ENCODE measurements around the gene ALAD. TPM values are rescaled to one million over a fixed set of nuclear protein-coding genes. Genes with fewer than 3 reads are reported as not detected.
A peak's percentile ranks its signal among the peaks of the same experiment; 100 is the strongest.

The ALAD gene
- total and polyA plus RNA-seq, 2 of the 8 experiments (the other 6 are each of a cell fraction or from before 2014, with no cell fraction given), result 8.2 to 15.3 TPM

DNA sequence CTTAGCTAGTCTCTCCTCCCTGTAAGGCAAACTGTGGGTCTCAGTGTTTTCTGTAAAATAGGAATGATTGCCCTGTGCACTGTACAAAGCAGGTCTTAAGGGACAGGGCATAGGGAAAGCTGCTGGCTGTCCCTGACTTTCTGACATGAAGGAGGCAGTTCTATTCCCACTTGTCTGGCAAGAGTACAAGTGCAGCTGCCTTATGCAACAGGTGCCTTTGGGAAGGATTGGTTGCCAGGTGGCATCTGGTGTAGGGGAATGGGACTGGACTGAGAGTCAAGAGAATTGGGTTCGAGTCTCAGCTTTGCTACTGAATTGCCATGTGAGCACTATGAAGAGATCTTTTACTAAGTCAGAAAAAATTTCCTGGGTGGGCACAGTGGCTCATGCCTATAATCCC lies 41.7 kb downstream of the ALAD start:
- H3K36me3 ChIP-seq (ENCODE audit: control insufficient read depth in 2 of 4, insufficient read depth in 4 of 4, low read length in 3 of 4), result no peaks in the 10 kb centered on the region
- H4K8ac ChIP-seq (ENCODE audit: extremely low read depth, insufficient read depth, low read length), result no peak overlapping the region
- H3K23me2 ChIP-seq (ENCODE audit: low read depth, low read length), result no peaks in the 10 kb centered on the region
- H3K4ac ChIP-seq (replicated peaks; ENCODE audit: insufficient read length, low read depth, low read length), result no peak overlapping the region
- H2AFZ ChIP-seq (ENCODE audit: low read length), result no peak overlapping the region
- FAIRE-seq (no peak), DNase-seq (ENCODE audit: low read depth in 1 of 2, low spot score in 2 of 2) (no peak)
- no peaks in the 10 kb centered on the region; the same call in 1 of the 2 replicates for H3K79me1 ChIP-seq (ENCODE audit: low read depth, low read length)
- H3K4me3 ChIP-seq (ENCODE audit: extremely low read depth in 1 of 4, insufficient read depth in 2 of 4, low read depth in 3 of 4, low read length in 4 of 4), result no peak overlapping the region
- WGBS, 2 experiments (ENCODE audit: extremely low coverage in 1 of 2, insufficient coverage in 1 of 2, insufficient read length in 1 of 2, insufficient replicate concordance in 2 of 2, low coverage in 1 of 2, low lambda C conversion rate in 2 of 2, missing lambda C conversion rate in 1 of 2), result 87% methylated on average over 1 of the region's 1 CpG; no CpG with 5 or more reads in 1 of the 2 experiments
- POLR2A ChIA-PET (ENCODE audit: partially characterized antibody), result interaction anchor here (1.0 kb wide), 1 partner anchor 9 kb away, joined by 4 read pairs; no protein-coding TSS in a partner anchor
- H4K5ac ChIP-seq (ENCODE audit: insufficient read length, low read depth, low read length), result no peak overlapping the region
- H2BK5ac ChIP-seq (ENCODE audit: low read depth, low read length), result no peak overlapping the region
- no peak overlapping the region for H2BK120ac ChIP-seq (replicated peaks; ENCODE audit: low read depth, low read length)
- H3K4me2 ChIP-seq (ENCODE audit: insufficient read depth in 1 of 2, low read depth in 2 of 2, low read length in 2 of 2), result no peak overlapping the region
- no peak for TF ChIP-seq HDAC6 (IDR thresholded peaks at IDR 0.05; ENCODE audit: low read depth, low read length)
- TF ChIP-seq SIN3A (conservative IDR thresholded peaks at IDR 0.05 in 1 of 2, IDR thresholded peaks at IDR 0.05 in 1 of 2; ENCODE audit: low read depth in 1 of 2, low read length in 2 of 2), result no peak
- no peak for TF ChIP-seq HDAC2 (IDR thresholded peaks at IDR 0.05; ENCODE audit: borderline replicate concordance in 1 of 2, low read depth in 2 of 2, low read length in 2 of 2)
- no peak for TF ChIP-seq ASH2L (IDR thresholded peaks at IDR 0.05; ENCODE audit: low read length)
- no peak for TF ChIP-seq SP4 (IDR thresholded peaks at IDR 0.05; ENCODE audit: low read length)
- TF ChIP-seq BCL11A (IDR thresholded peaks at IDR 0.05; ENCODE audit: low read depth in 2 of 2, low read length in 2 of 2), result no peak
- no peak for TF ChIP-seq EP300 (IDR thresholded peaks at IDR 0.05; ENCODE audit: borderline replicate concordance in 1 of 2, low read depth in 2 of 2, low read length in 2 of 2)
- TF ChIP-seq CBX8 (IDR thresholded peaks at IDR 0.05; ENCODE audit: borderline replicate concordance, low read depth, low read length), result no peak
- no peak for TF ChIP-seq TBP (IDR thresholded peaks at IDR 0.05; ENCODE audit: low read depth, low read length)
- TF ChIP-seq TAF7 (optimal IDR thresholded peaks at IDR 0.05; ENCODE audit: borderline replicate concordance, low read depth, low read length), result no peak
- TF ChIP-seq SIX5 (IDR thresholded peaks at IDR 0.05; ENCODE audit: low read depth, low read length), result no peak
- TF ChIP-seq, protein P1, sequence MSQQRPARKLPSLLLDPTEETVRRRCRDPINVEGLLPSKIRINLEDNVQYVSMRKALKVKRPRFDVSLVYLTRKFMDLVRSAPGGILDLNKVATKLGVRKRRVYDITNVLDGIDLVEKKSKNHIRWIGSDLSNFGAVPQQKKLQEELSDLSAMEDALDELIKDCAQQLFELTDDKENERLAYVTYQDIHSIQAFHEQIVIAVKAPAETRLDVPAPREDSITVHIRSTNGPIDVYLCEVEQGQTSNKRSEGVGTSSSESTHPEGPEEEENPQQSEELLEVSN (IDR thresholded peaks at IDR 0.05), result no peak
- no peaks in the 10 kb centered on the region for H3K79me2 ChIP-seq (ENCODE audit: control insufficient read depth in 1 of 2, insufficient read depth in 2 of 2, low read length in 2 of 2)
- no peak overlapping the region for H2AK5ac ChIP-seq (ENCODE audit: low read depth, low read length)
- H3K18ac ChIP-seq (ENCODE audit: extremely low read depth, low read length), result no peak overlapping the region
- CTCF ChIA-PET (ENCODE audit: partially characterized antibody), result interaction anchor here (1.0 to 1.5 kb wide), 4 partner anchors 9 to 296 kb away, joined by 3 to 5 read pairs (median 3); partner anchors contain the start of gene BSPRY
- no peaks in the 10 kb centered on the region; a peak in 1 of 7 replicates for H3K4me1 ChIP-seq (replicated peaks in 1 of 4; ENCODE audit: control insufficient read depth in 3 of 4, insufficient read depth in 4 of 4, low read length in 3 of 4)
- no peak overlapping the region for H3K14ac ChIP-seq (ENCODE audit: insufficient read length)
- no peak overlapping the region for H3K9ac ChIP-seq (replicated peaks in 1 of 4; ENCODE audit: extremely low read depth in 1 of 4, low read depth in 3 of 4, low read length in 3 of 4)
- H3K56ac ChIP-seq (replicated peaks; ENCODE audit: insufficient read length, low read depth, low read length), result no peak overlapping the region
- peaks cover 0 to 2% of the 10 kb centered on the region in 2 experiments for H4K20me1 ChIP-seq (replicated peaks in 1 of 2; ENCODE audit: control insufficient read depth in 1 of 2, insufficient read depth in 2 of 2, low read length in 2 of 2)
- H4K91ac ChIP-seq (replicated peaks; ENCODE audit: insufficient read length, low read length), result no peak overlapping the region
- H2BK20ac ChIP-seq (ENCODE audit: low read length), result no peak overlapping the region
- no peak overlapping the region for H3K27ac ChIP-seq (ENCODE audit: low read depth, low read length)
- no peak overlapping the region for H3K23ac ChIP-seq (ENCODE audit: insufficient read length)
- H3K27me3 ChIP-seq (replicated peaks in 1 of 4; ENCODE audit: control insufficient read depth in 3 of 4, extremely low read depth in 1 of 4, insufficient read depth in 3 of 4, low read length in 3 of 4), result no peaks in the 10 kb centered on the region
- 0 out of 2 replicates have a peak overlapping the region, but pooled peaks have one; percentile 61 for H2BK15ac ChIP-seq (ENCODE audit: low read length)
- no peaks in the 10 kb centered on the region for H3K9me3 ChIP-seq (ENCODE audit: insufficient read depth in 2 of 2, low read depth in 1 of 2, low read length in 1 of 2)
- H2BK12ac ChIP-seq (ENCODE audit: low read depth, low read length), result no peak overlapping the region

Measured in H1 (cell line).